Brain microvascular endothelial cell (primary cell): ENCODE results near the gene ZDHHC21.
"Not testable (repeated sequence)": the region's sequence is repeated elsewhere in the genome, so short reads cannot be mapped to it uniquely, and the experiment has no call there.

Experiments used
- DNase-seq: peaks from one replicate; pipeline ENCODE4 v3.0.0-alpha.2; 2020
- H3K27ac ChIP-seq: fragments of 250-450 bp; sonication (Bioruptor Pico); 2 replicates; pipeline ENCODE4 v1.5.1; 2020; ENCODE audit warnings: mild to moderate bottlenecking, moderate library complexity
- H3K27me3 ChIP-seq: fragments of 250-450 bp; sonication (Bioruptor Pico); replicated peaks from 2 replicates; pipeline ENCODE4 v1.5.1; 2020; ENCODE audit warnings: mild to moderate bottlenecking
- H3K36me3 ChIP-seq: fragments of 250-450 bp; sonication (Bioruptor Pico); replicated peaks from 2 replicates; pipeline ENCODE4 v1.5.1; 2020; ENCODE audit warnings: mild to moderate bottlenecking
- H3K4me3 ChIP-seq: 2 replicates; pipeline ENCODE4 v1.5.1; 2011; ENCODE audit warnings: low read depth, mild to moderate bottlenecking, control low read depth, low read length, moderate library complexity
- CTCF ChIP-seq: IDR thresholded peaks from 2 replicates; pipeline ENCODE4 v1.5.1; 2011; ENCODE audit warnings: low read depth, mild to moderate bottlenecking, moderate library complexity, low read length, control low read depth, inconsistent platforms; ENCODE audit errors: missing control alignments
- in situ Hi-C: cut with HindIII; loops from 2 replicates; pipeline ENCODE4 v1.10.0; 2017; ENCODE audit warnings: low sequenced_read_pairs, low pct_ligation_motif_present

Gene ZDHHC21

GRCh38 chr9:14690948-14691730 lies 2.1 kb downstream of the ZDHHC21 start:
- no peak for DNase-seq
- H3K27ac ChIP-seq: no peak overlapping the region
- no peak overlapping the region for H3K4me3 ChIP-seq
- H3K36me3 ChIP-seq: peaks cover 7% of the 10 kb centered on the region
- H3K27me3 ChIP-seq: no peaks in the 10 kb centered on the region
- in situ Hi-C loops: no loop called here
- no peak for TF ChIP-seq CTCF

DNA sequence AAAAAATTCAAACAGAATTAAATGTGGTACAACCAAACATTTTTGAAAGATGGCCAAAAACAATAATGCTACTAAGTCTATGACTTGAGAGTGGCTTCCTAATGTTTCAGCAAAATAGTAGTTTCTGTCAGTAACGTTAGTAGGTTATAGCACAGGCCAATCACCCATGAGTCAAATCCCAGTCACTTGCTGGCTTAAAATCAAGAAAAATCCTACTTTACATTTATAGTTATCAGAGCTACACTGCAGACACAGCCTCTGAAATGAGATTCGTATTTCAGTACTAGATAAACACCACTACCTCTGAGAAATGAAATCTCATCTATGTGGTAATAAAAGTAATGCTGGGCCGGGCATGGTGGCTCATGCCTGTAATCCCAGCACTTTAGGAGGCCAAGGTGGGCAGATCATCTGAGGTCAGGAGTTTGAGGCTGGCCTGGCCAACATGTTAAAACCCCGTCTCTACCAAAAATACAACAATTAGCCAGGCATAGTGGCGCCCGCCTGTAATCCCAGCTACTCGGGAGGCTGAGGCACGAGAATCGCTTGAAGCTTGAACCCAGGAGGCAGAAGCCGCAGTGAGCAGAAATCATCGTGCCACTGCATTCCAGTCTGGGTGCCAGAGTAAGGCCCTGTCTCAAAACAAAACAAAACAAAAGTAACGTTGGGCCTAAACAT lies 6.1 kb downstream of the ZDHHC21 start:
- in situ Hi-C loops: no loop called here
- H3K36me3 ChIP-seq: peaks cover 7% of the 10 kb centered on the region
- peak overlapping the region; percentile 60 for H3K27ac ChIP-seq
- TF ChIP-seq CTCF: no peak
- peak; percentile 87 for DNase-seq
- no peak overlapping the region for H3K4me3 ChIP-seq
- H3K27me3 ChIP-seq: no peaks in the 10 kb centered on the region

GRCh38 chr9:14686168-14686567 lies 7.1 kb downstream of the ZDHHC21 start:
- in situ Hi-C loops: no loop called here
- peaks cover 7% of the 10 kb centered on the region for H3K36me3 ChIP-seq
- H3K27me3 ChIP-seq: no peaks in the 10 kb centered on the region

DNA sequence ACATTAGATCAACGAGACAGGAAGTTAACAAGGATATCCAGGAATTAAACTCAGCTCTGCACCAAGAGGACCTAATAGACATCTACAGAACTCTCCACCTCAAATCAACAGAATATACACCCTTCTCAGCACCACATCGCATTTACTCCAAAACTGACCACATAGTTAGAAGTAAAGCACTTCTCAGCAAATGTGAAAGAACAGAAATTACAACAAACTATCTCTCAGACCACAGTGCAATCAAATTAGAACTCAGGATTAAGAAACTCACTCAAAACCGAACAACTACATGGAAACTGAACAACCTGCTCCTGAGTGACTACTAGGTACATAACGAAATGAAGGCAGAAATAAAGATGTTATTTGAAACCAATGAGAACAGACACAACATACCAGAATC lies 10.6 kb downstream of the ZDHHC21 start:
- not testable (repeated sequence) for DNase-seq

More at GRCh38 chr9:14686168-14686567, 7.1 kb downstream of the ZDHHC21 start:
- no peak overlapping the region for H3K4me3 ChIP-seq
- H3K27ac ChIP-seq: peak overlapping the region; percentile 58
- TF ChIP-seq CTCF: no peak
- no peak for DNase-seq

GRCh38 chr9:14678776-14679175 lies 14.5 kb downstream of the ZDHHC21 start:
- in situ Hi-C loops: no loop called here
- TF ChIP-seq CTCF: no peak

More for the DNA sequence above, 10.6 kb downstream of the ZDHHC21 start:
- H3K27ac ChIP-seq, H3K4me3 ChIP-seq, in situ Hi-C loops, H3K36me3 ChIP-seq, H3K27me3 ChIP-seq: not testable (repeated sequence)

DNA sequence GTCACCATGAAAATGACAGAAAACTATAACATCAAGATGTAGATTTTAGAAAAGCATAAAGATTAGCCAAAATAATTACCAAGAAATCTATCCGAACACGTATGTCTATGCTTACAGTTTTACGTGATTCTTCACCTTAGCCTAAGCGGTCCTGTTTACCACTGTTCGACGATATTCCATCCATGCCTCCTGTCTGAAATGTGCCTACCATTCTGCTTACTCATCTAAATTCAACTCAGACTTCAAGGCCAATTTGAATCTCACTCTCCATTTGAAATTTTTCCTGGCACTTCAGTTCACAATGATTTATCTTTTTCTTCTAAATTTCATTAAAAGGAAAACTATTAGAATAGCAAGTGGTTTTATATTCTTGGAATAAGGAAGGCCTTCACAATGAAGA lies 15.4 kb downstream of the ZDHHC21 start:
- Histone ChIP-seq H3K36me3 (no peaks in the 10 kb centered on the region), H3K4me3 (no peak overlapping the region), H3K27ac (no peak overlapping the region), H3K27me3 (no peaks in the 10 kb centered on the region)
- TF ChIP-seq CTCF: no peak
- DNase-seq: no peak
- in situ Hi-C loops: no loop called here

More at GRCh38 chr9:14678776-14679175, 14.5 kb downstream of the ZDHHC21 start:
- Histone ChIP-seq H3K27me3 (no peaks in the 10 kb centered on the region), H3K27ac (no peak overlapping the region), H3K4me3 (no peak overlapping the region), H3K36me3 (no peaks in the 10 kb centered on the region)
- DNase-seq: no peak
